ENCODE results near the gene CD200R1L.

GRCh38 chr3:112846764-112847163, at the start of gene CD200R1L:
- TF ChIP-seq CTCF (IDR thresholded peaks at IDR 0.05; ENCODE audit: poor library complexity) (no peak), EZH2phosphoT487 (IDR thresholded peaks at IDR 0.05; ENCODE audit: low read depth, severe bottlenecking, unreplicated experiment) (no peak), EZH2 (IDR thresholded peaks at IDR 0.05; ENCODE audit: borderline replicate concordance) (no peak)
